Right atrium auricular region (tissue), 2 donors: ENCODE measurements around the gene TFDP2. TPM values are rescaled to one million over a fixed set of nuclear protein-coding genes. Genes with fewer than 3 reads are reported as not detected.

ENCODE experiments used
- DNase-seq: peaks from one replicate; pipeline ENCODE4 v3.0.0-alpha.2; 2019; ENCODE audit warnings: low spot score
- H3K27ac ChIP-seq, 2 donors: fragments of 200-600 bp; sonication (generic); 1 replicate in 1 of 2; 2 replicates in 1 of 2; pipeline ENCODE4 v1.5.1; 2016 to 2019
- H3K27me3 ChIP-seq, 2 donors: fragments of 200-600 bp; sonication (generic); one replicate each; pipeline versions ENCODE4 v1.5.1 to v1.6.0; 2017 to 2019
- H3K36me3 ChIP-seq: fragments of 200-600 bp; sonication (generic); one replicate; pipeline ENCODE4 v1.5.1; 2016
- H3K4me1 ChIP-seq, 2 donors: fragments of 200-600 bp; sonication (generic); one replicate each; pipeline versions ENCODE4 v1.5.1 to v1.6.0; 2017 to 2019
- H3K4me3 ChIP-seq, 2 donors: fragments of 200-600 bp; sonication (generic); 1 replicate in 1 of 2; 2 replicates in 1 of 2; pipeline ENCODE4 v1.5.1; 2017 to 2019; ENCODE audit warnings: mild to moderate bottlenecking in 1 of 2, moderate library complexity in 1 of 2
- H3K9me3 ChIP-seq, 2 donors: fragments of 200-600 bp; sonication (generic); one replicate each; pipeline ENCODE4 v1.5.1; 2019
- CTCF ChIP-seq, 2 donors: fragments of 200-600 bp; sonication (generic); IDR thresholded peaks; one replicate each; pipeline ENCODE4 v1.5.1; 2019; ENCODE audit warnings: antibody characterized with exemption in 2 of 2
- total RNA-seq, 2 donors: library from RNA; depleted of rRNA; stranded (reverse); fragments of >200 nt; gene quantifications; one replicate each; pipeline ENCODE4 v1.1.0, GENCODE V29; 2016

The TFDP2 gene
- total RNA-seq, 2 donors from 2014 or later: 30.2 to 59.3 TPM

- Histone ChIP-seq H3K4me1 (no peaks in the 10 kb centered on the region), H3K4me3 (no peak overlapping the region), H3K27me3 (no peaks in the 10 kb centered on the region), H3K9me3 (no peaks in the 10 kb centered on the region), H3K27ac (no peak overlapping the region), H3K36me3 (no peaks in the 10 kb centered on the region)
- no peak for DNase-seq
- no peak for TF ChIP-seq CTCF (IDR thresholded peaks at IDR 0.05)
Measured at GRCh38 chr3:142118911-142119310, 30.4 kb downstream of the TFDP2 start.

GRCh38 chr3:142117056-142117851 is 32.1 kb downstream of the TFDP2 start:
- Histone ChIP-seq H3K4me1 (no peaks in the 10 kb centered on the region), H3K27ac (no peak overlapping the region), H3K4me3 (no peak overlapping the region), H3K9me3 (no peaks in the 10 kb centered on the region), H3K27me3 (no peaks in the 10 kb centered on the region), H3K36me3 (no peaks in the 10 kb centered on the region)
- no peak for DNase-seq
- no peak for TF ChIP-seq CTCF (IDR thresholded peaks at IDR 0.05)

- Histone ChIP-seq H3K9me3 (no peaks in the 10 kb centered on the region), H3K27me3 (no peaks in the 10 kb centered on the region), H3K4me1 (no peaks in the 10 kb centered on the region), H3K27ac (no peak overlapping the region), H3K36me3 (no peaks in the 10 kb centered on the region), H3K4me3 (no peak overlapping the region)
- no peak for DNase-seq
- no peak for TF ChIP-seq CTCF (IDR thresholded peaks at IDR 0.05)
Measured at GRCh38 chr3:142115867-142116668, 33.3 kb downstream of the TFDP2 start.

GRCh38 chr3:142112601-142113000 is 36.7 kb downstream of the TFDP2 start:
- Histone ChIP-seq H3K4me3 (no peak overlapping the region), H3K36me3 (no peaks in the 10 kb centered on the region), H3K27me3 (no peaks in the 10 kb centered on the region), H3K9me3 (no peaks in the 10 kb centered on the region), H3K27ac (no peak overlapping the region), H3K4me1 (no peaks in the 10 kb centered on the region)
- DNase-seq: no peak
- TF ChIP-seq CTCF (IDR thresholded peaks at IDR 0.05): no peak

GRCh38 chr3:142106548-142106947 is 42.8 kb downstream of the TFDP2 start:
- no peak for TF ChIP-seq CTCF (IDR thresholded peaks at IDR 0.05)
- DNase-seq: no peak
- no peak overlapping the region for H3K4me3 ChIP-seq
- H3K27me3 ChIP-seq: no peaks in the 10 kb centered on the region
- no peak overlapping the region for H3K27ac ChIP-seq
- no peaks in the 10 kb centered on the region for H3K9me3 ChIP-seq
- H3K36me3 ChIP-seq: no peaks in the 10 kb centered on the region
- H3K4me1 ChIP-seq: no peaks in the 10 kb centered on the region
